GM13977 (cell line): Measurements from ENCODE around the gene TEAD2.

Experiments used
- DNase-seq: peaks from one replicate; pipeline ENCODE4 v3.0.0; 2012; ENCODE audit warnings: low spot score
- in situ Hi-C: fragments of 300-500 bp; cut with MboI; formaldehyde crosslinking; loops from one replicate; pipeline ENCODE4 v1.12.0; 2022; ENCODE audit warnings: low sequenced_read_pairs, low pct_unique_long_range_greater_than_20kb, mixed read lengths, inconsistent platforms; ENCODE audit not compliant: unreplicated experiment
- TF ChIP-seq, protein P1 (sequence below): IDR thresholded peaks from 2 replicates; pipeline ENCODE4 v1.5.1; 2012; ENCODE audit warnings: mild to moderate bottlenecking, control low read depth; ENCODE audit not compliant: insufficient read depth; ENCODE audit errors: extremely low read depth, missing control alignments

Gene TEAD2

DNA sequence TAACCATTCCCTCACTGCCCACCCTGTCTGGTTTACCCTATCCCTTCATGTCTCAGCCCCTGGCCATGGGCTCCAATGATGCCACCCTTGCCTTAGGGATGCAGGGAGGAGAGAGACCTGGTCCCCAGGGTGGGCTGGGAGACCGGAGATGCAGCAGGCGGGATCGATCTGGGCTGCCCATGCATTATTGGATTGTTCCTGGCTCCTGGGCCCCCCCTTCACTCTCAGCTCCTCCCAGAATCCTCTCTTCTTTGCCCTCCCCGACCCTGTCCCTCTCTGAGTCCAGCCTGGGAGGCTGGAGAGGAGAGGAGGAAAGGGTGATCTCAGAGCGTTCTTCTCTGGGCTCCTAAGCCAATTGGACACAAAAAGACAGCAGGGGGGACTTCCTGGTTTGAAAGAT is 31.7 kb upstream of the TEAD2 start:
- TF ChIP-seq, protein P1, sequence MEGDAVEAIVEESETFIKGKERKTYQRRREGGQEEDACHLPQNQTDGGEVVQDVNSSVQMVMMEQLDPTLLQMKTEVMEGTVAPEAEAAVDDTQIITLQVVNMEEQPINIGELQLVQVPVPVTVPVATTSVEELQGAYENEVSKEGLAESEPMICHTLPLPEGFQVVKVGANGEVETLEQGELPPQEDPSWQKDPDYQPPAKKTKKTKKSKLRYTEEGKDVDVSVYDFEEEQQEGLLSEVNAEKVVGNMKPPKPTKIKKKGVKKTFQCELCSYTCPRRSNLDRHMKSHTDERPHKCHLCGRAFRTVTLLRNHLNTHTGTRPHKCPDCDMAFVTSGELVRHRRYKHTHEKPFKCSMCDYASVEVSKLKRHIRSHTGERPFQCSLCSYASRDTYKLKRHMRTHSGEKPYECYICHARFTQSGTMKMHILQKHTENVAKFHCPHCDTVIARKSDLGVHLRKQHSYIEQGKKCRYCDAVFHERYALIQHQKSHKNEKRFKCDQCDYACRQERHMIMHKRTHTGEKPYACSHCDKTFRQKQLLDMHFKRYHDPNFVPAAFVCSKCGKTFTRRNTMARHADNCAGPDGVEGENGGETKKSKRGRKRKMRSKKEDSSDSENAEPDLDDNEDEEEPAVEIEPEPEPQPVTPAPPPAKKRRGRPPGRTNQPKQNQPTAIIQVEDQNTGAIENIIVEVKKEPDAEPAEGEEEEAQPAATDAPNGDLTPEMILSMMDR: no peak
- DNase-seq: no peak
- in situ Hi-C loops: loop anchor here (5.0 kb wide), 1 partner anchor 43 kb away; no protein-coding TSS in a partner anchor

DNA sequence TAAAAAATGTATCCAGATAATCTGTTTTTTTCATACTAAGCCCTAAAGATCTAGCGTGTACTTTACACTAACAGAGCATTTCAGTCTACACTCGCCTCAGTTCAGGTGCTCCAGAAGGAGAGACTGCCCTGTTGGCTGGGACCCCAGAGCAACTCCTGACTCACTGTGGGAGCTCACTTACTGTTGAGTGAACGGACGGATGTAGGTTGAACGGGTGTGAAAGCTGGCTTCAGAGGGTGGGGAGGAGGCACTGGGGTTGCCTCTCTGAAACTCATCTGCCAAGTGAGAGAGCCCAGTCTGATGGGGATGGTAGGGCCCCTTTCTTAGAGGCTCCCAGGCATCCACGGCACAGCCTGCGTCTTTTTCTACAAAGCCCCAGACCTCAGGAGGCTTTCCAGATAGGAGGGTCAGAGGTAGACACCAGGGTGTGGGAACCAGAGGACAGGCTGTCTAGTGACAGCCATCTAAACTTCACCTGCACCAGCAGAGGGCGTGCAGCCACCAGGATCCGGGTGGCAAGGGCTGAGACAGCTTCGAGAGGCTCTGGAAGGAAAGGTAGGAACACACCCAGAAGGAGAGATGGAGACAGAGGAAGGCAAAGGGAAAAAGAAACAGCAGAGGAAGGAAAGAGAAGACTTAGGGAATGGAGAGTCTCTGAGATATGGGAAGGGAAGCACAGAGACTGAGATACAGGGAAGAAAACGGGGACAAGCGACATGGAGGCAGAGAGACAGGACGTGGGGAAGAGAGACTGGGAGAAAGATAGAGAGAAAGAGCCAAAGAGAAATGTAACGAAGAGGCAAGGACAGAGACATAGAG is 29.6 kb upstream of the TEAD2 start:
- in situ Hi-C loops: loop anchor here (5.0 kb wide), 1 partner anchor 46 kb away; no protein-coding TSS in a partner anchor
- TF ChIP-seq, protein P1: peak; percentile 96
- peak; percentile 88 for DNase-seq

DNA sequence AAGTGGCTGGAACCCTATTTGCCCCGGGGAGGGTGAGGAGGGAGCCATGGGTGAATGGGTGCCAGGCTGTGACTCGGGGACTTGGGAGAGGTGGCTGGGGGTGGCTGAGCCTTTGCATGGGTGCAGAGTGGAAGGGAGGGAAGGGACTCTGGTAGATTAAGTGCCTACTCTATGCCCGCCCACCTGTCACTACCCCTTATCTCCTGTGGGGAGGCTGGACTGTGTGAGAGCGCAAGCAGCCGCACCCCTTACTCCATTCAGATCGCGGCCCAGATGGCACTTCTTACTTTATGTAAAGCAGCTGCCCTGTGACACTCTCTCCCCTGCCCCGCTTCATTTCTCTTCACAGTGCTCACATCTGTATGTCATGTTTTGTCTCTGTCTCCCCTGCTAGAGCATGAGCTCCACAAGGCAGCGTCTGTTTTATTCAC is 28.7 kb upstream of the TEAD2 start:
- no peak for DNase-seq
- in situ Hi-C loops: loop anchor here (5.0 kb wide), 1 partner anchor 46 kb away; no protein-coding TSS in a partner anchor
- TF ChIP-seq, protein P1: no peak

DNA sequence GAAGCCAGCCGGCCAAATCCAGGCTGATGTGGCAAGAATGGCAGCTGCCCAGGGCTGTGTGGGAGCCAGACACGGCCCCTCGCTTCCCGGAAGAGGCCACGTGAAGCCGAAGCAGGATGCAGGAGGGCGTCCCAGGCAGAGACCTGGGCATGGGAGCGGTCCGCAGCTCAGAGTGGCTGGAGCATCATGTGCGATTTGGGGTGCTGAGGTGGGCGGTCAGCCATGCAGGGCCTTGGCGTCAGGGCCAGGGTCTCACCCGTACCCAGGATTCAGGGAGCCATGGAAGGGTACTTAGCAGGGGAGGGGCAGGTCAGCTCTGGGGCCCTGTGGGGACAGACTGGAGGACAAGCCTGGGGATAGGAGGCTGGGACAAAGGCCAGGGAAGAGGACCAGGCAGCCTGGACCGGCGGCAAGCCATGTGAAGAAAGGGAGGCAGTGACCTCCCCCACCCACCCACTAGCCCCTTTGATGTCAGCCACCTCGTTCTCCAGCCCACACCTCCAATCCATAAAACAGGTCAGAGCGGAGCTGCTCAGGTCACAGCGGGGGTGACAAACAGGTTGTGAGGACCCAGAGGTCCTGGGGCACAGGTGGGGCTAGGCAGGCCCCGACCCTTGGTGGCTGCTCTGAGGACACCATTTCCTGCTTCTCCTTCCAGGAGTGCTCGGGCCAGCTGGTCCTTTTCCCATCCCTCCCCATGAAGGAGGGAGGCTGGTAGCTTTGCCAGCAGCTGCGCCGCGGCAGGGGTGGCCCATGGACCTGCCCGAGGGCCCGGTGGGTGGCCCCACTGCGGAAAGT is 28.1 kb upstream of the TEAD2 start:
- no peak for DNase-seq
- in situ Hi-C loops: loop anchor here (5.0 kb wide), 1 partner anchor 47 kb away; no protein-coding TSS in a partner anchor
- TF ChIP-seq, protein P1: no peak

DNA sequence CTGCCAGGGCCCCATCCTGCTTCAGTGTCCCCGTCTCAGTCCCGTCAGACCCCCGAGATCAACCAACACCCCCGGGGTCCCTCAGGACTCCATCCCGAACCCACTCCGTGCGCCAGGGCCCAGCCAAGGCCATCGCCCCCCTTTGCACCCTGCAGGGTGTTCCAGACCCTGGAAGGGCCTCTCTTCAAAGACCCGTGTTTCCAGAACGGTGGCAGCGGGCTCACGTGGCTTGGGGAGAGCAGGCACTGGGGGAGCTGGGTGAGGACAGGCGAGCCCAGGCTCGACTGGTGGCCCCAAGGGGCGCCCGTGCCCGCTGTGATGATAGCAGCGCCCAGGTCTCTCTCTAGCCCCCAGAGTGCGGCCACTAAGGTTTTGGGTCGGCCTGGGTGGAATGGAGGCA is 27.2 kb upstream of the TEAD2 start:
- DNase-seq: no peak
- TF ChIP-seq, protein P1: no peak
- in situ Hi-C loops: no loop called here

DNA sequence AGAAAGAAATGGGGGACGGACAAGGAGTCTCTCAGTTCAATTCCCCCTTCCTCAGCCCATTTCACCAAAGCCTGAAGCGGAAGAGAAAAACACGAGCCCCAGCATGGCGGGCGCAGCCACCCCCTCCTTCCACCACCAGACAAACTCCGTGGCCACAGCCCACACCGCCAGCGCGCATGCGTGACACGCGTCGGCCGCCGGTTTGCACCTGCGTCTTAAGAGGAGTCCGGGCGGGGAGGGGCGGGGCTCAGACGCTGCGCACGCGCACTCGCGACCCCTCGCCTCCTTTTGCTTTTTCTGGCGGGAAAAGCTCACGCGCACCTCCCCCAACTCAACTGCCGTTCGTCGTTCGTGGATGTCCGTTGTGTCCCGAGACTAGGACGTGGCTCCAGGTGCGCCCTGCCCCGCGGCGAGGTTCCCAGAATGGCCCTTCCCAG is 25.7 kb upstream of the TEAD2 start, which contains the start of gene KASH5:
Gene KASH5 (plus strand): TSS at position 314 of the 437 bp plus-strand sequence. CDS start 2,635 bp downstream, outside the sequence.
- DNase-seq: peak; percentile 80
- in situ Hi-C loops: no loop called here
- TF ChIP-seq, protein P1: no peak
